GM12878 (cell line): ENCODE data around the gene IRS1. TPM values are rescaled to one million over a fixed set of nuclear protein-coding genes. Genes with fewer than 3 reads are reported as not detected.

Experiments
- ATAC-seq: fragments of 200-7000 bp; cut with Tn5 transposase; 3 replicates; pipeline ENCODE4 v1.9.1; 2020; ENCODE audit warnings: mild to moderate bottlenecking, moderate library complexity
- BruUV-seq: library from RNA; stranded (reverse); fragments of 400-500 nt; replicated peaks from 2 replicates; lab custom pipeline; 2021; lab: Mats Ljungman, UMichigan
- CTCF ChIA-PET: fragments of 300-600 bp; sonication (Branson Sonifier 250); formaldehyde crosslinking; extraction: SDS; loops from one replicate; lab custom pipeline; 2021; ENCODE audit warnings: inconsistent platforms; lab: Yijun Ruan, JAX
- POLR2A ChIA-PET: fragments of 350-600 bp; formaldehyde crosslinking; extraction: SDS; loops from one replicate; lab custom pipeline; 2021; ENCODE audit warnings: inconsistent platforms; lab: Charles Lee
- RAD21 ChIA-PET: fragments of 300-600 bp; sonication (Branson Sonifier 250); formaldehyde crosslinking; loops from one replicate; lab custom pipeline; 2023; ENCODE audit warnings: antibody characterized with exemption; ENCODE audit not compliant: unreplicated experiment; lab: Charles Lee
- SMC1A ChIA-PET: fragments of 300-600 bp; sonication (Branson Sonifier 250); formaldehyde crosslinking; loops from one replicate; lab custom pipeline; 2023; ENCODE audit not compliant: unreplicated experiment, uncharacterized antibody; lab: Charles Lee
- DNase-seq: peaks from one replicate; pipeline ENCODE4 v3.0.0-alpha.2; 2011; ENCODE audit warnings: low read depth, low spot score
- FAIRE-seq: peaks from 3 replicates; lab custom pipeline; 2011; peaks lifted over from hg19 to GRCh38; lab: Jason Lieb, UNC
- H2AFZ ChIP-seq: 2 replicates; pipeline ENCODE4 v1.6.0; 2011; ENCODE audit warnings: low read depth, low read length, control low read depth; ENCODE audit not compliant: control insufficient read depth
- H3K27ac ChIP-seq: 2 replicates; pipeline ENCODE4 v1.5.1; 2011; ENCODE audit warnings: control low read depth; ENCODE audit not compliant: control insufficient read depth, insufficient read depth
- H3K27me3 ChIP-seq, 2 experiments: replicated peaks in 1 of 2; 2 replicates each; pipeline versions ENCODE4 v1.6.0 to v1.6.1; 2011; ENCODE audit warnings: low read length in 1 of 2; ENCODE audit not compliant: control insufficient read depth in 2 of 2, insufficient read depth in 2 of 2
- H3K36me3 ChIP-seq, 2 experiments: 2 replicates each; pipeline ENCODE4 v1.5.1; 2011; ENCODE audit warnings: low read length in 1 of 2; ENCODE audit not compliant: control insufficient read depth in 2 of 2, insufficient read depth in 2 of 2
- H3K4me1 ChIP-seq: 2 replicates; pipeline ENCODE4 v1.6.1; 2011; ENCODE audit warnings: mild to moderate bottlenecking, low read length, moderate library complexity, mixed read lengths; ENCODE audit not compliant: control insufficient read depth, insufficient read depth
- H3K4me2 ChIP-seq: 2 replicates; pipeline ENCODE4 v1.6.0; 2011; ENCODE audit warnings: control low read depth; ENCODE audit not compliant: control insufficient read depth, insufficient read depth
- H3K4me3 ChIP-seq: fragments of 200-600 bp; sonication (generic); 2 replicates; pipeline ENCODE4 v1.5.1; 2016
- H3K79me2 ChIP-seq: 2 replicates; pipeline ENCODE4 v1.6.0; 2011; ENCODE audit warnings: low read length; ENCODE audit not compliant: control insufficient read depth, insufficient read depth
- H3K9ac ChIP-seq: 2 replicates; pipeline ENCODE4 v1.8.0; 2011; ENCODE audit warnings: low read length, control low read depth, mixed read lengths; ENCODE audit not compliant: control insufficient read depth, insufficient read depth
- H3K9me3 ChIP-seq: replicated peaks from 3 replicates; pipeline ENCODE4 v1.5.1; 2011; ENCODE audit warnings: mild to moderate bottlenecking, low read length; ENCODE audit not compliant: control insufficient read depth, insufficient read depth
- H4K20me1 ChIP-seq: 2 replicates; pipeline ENCODE4 v1.6.0; 2011; ENCODE audit not compliant: control insufficient read depth, insufficient read depth
- ASH2L ChIP-seq: fragments of 300-600, 200-600 bp; sonication (generic); IDR thresholded peaks from 2 replicates; pipeline ENCODE4 v1.6.1; 2017; ENCODE audit warnings: low read depth, mild to moderate bottlenecking, borderline replicate concordance
- CHD2 ChIP-seq: IDR thresholded peaks from 2 replicates; pipeline ENCODE4 v1.6.1; 2011; ENCODE audit warnings: low read depth, low read length, improper control_type of control experiment, borderline replicate concordance
- GABPA ChIP-seq: IDR thresholded peaks from 2 replicates; pipeline ENCODE4 v1.6.1; 2014; ENCODE audit warnings: antibody characterized with exemption, low read depth, mild to moderate bottlenecking, inconsistent platforms
- GATAD2B ChIP-seq: fragments of 450-650 bp; conservative IDR thresholded peaks from 2 replicates; pipeline ENCODE4 v1.6.1; 2017; ENCODE audit warnings: low read depth, mild to moderate bottlenecking, moderate library complexity
- NR2C1 ChIP-seq: fragments of 450-650 bp; IDR thresholded peaks from 2 replicates; pipeline ENCODE4 v1.6.1; 2017; ENCODE audit warnings: antibody characterized with exemption, mild to moderate bottlenecking, moderate library complexity
- PBX3 ChIP-seq: IDR thresholded peaks from 2 replicates; pipeline ENCODE4 v1.6.1; 2011; ENCODE audit warnings: mild to moderate bottlenecking, low read depth, low read length, moderate library complexity; ENCODE audit not compliant: insufficient replicate concordance
- POLR2AphosphoS5 ChIP-seq: IDR thresholded peaks from 2 replicates; pipeline ENCODE4 v1.6.1; 2011; ENCODE audit warnings: mild to moderate bottlenecking, low read length, inconsistent platforms
- RAD21 ChIP-seq: IDR thresholded peaks from 2 replicates; pipeline ENCODE4 v1.6.1; 2011; ENCODE audit warnings: mild to moderate bottlenecking, low read depth, low read length, moderate library complexity; ENCODE audit not compliant: insufficient read depth
- RAD51 ChIP-seq: fragments of 450-650 bp; IDR thresholded peaks from 2 replicates; pipeline ENCODE4 v1.6.1; 2016; ENCODE audit warnings: moderate library complexity, mild to moderate bottlenecking, inconsistent platforms
- RFX5 ChIP-seq: IDR thresholded peaks from 2 replicates; pipeline ENCODE4 v1.6.1; 2011; ENCODE audit warnings: low read depth, low read length, improper control_type of control experiment
- SIN3A ChIP-seq: IDR thresholded peaks from 2 replicates; pipeline ENCODE4 v1.6.1; 2012; ENCODE audit warnings: low read depth, low read length, improper control_type of control experiment
- WGBS: methylation state at CpG from one replicate; pipeline ENCODE4 v1.1.6; 2016; ENCODE audit warnings: low lambda C conversion rate; ENCODE audit not compliant: insufficient replicate concordance, insufficient coverage; ENCODE audit errors: missing lambda C conversion rate; 5-methylcytosine and 5-hydroxymethylcytosine counted together
- in situ Hi-C: fragments of 300-500 bp; cut with MboI; formaldehyde crosslinking; loops from 9 replicates; pipeline ENCODE4 v1.14.3; 2018; ENCODE audit warnings: mixed read lengths
- intact Hi-C: fragments of 100-400 bp; cut with micrococcal nuclease; formaldehyde crosslinking; loops from one replicate; pipeline ENCODE4 v1.14.2; 2022; ENCODE audit not compliant: unreplicated experiment
- polyA plus RNA-seq, 11 experiments: library from polyadenylated mRNA; depleted of rRNA in 4 of 11; unstranded in 6 of 11; stranded (reverse) in 5 of 11; fragments of >200 nt; fragmentation: Nextera tagmentation in 4 of 11; fragmentation: Illumina TruSeq in 1 of 11; extraction: Ambion mirVana in 4 of 11; extraction: Trizol in 1 of 11; gene quantifications; 1 replicate in 1 of 11; 2 replicates in 10 of 11; pipeline versions ENCODE4 v1.2.1 to v1.2.3, GENCODE V29; 2011 to 2016; ENCODE audit warnings: inconsistent platforms in 2 of 11, missing spikeins in 2 of 11, low read depth in 1 of 11
- total RNA-seq, 4 experiments: library from RNA; depleted of rRNA in 3 of 4; stranded (reverse); fragments of >200 nt in 3 of 4; fragmentation: Illumina TruSeq in 1 of 4; extraction: Trizol in 1 of 4; gene quantifications; 2 replicates each; pipeline versions ENCODE4 v1.2.1 to v1.2.3, GENCODE V29; 2013 to 2021
- TF ChIP-seq, protein P1 (sequence below): IDR thresholded peaks from 2 replicates; pipeline ENCODE4 v1.6.1; 2012; ENCODE audit warnings: improper control_type of control experiment, low read depth, low read length; ENCODE audit not compliant: insufficient replicate concordance

Gene IRS1
- total and polyA plus RNA-seq, 10 of the 15 experiments (the other 5 are each of a cell fraction or from before 2014, with no cell fraction given) = 0.03 to 1.7 (median 0.34) TPM

GRCh38 chr2:226847511-226847910 lies 47.9 kb upstream of the IRS1 start (continued):
- TF ChIP-seq, protein P1, sequence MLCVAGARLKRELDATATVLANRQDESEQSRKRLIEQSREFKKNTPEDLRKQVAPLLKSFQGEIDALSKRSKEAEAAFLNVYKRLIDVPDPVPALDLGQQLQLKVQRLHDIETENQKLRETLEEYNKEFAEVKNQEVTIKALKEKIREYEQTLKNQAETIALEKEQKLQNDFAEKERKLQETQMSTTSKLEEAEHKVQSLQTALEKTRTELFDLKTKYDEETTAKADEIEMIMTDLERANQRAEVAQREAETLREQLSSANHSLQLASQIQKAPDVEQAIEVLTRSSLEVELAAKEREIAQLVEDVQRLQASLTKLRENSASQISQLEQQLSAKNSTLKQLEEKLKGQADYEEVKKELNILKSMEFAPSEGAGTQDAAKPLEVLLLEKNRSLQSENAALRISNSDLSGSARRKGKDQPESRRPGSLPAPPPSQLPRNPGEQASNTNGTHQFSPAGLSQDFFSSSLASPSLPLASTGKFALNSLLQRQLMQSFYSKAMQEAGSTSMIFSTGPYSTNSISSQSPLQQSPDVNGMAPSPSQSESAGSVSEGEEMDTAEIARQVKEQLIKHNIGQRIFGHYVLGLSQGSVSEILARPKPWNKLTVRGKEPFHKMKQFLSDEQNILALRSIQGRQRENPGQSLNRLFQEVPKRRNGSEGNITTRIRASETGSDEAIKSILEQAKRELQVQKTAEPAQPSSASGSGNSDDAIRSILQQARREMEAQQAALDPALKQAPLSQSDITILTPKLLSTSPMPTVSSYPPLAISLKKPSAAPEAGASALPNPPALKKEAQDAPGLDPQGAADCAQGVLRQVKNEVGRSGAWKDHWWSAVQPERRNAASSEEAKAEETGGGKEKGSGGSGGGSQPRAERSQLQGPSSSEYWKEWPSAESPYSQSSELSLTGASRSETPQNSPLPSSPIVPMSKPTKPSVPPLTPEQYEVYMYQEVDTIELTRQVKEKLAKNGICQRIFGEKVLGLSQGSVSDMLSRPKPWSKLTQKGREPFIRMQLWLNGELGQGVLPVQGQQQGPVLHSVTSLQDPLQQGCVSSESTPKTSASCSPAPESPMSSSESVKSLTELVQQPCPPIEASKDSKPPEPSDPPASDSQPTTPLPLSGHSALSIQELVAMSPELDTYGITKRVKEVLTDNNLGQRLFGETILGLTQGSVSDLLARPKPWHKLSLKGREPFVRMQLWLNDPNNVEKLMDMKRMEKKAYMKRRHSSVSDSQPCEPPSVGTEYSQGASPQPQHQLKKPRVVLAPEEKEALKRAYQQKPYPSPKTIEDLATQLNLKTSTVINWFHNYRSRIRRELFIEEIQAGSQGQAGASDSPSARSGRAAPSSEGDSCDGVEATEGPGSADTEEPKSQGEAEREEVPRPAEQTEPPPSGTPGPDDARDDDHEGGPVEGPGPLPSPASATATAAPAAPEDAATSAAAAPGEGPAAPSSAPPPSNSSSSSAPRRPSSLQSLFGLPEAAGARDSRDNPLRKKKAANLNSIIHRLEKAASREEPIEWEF = no peak
- TF ChIP-seq SIN3A (no peak), RFX5 (no peak)
- TF ChIP-seq, all 136 proteins: peak for 0

GRCh38 chr2:226847090-226847489 lies 47.5 kb upstream of the IRS1 start:
- DNase-seq (no peak), FAIRE-seq (no peak), ATAC-seq (no peak)
- ChIA-PET RAD21 (interaction anchor here (0.9 kb wide), 1 partner anchor 12 kb away, joined by 3 read pairs; no protein-coding TSS in a partner anchor), CTCF (interaction anchor here (0.8 to 2.1 kb wide), 5 partner anchors 8 to 44 kb away, joined by 3 to 6 read pairs (median 4); no protein-coding TSS in a partner anchor), SMC1A (interaction anchor here (0.9 to 2.4 kb wide), 7 partner anchors 8 to 58 kb away, joined by 3 to 18 read pairs (median 5); partner anchors contain the start of gene RHBDD1), POLR2A (interaction anchor here (1.3 to 4.0 kb wide), 3 partner anchors 12 to 15 kb away, joined by 4 to 19 read pairs (median 9); partner anchors contain the start of gene RHBDD1)
- Histone ChIP-seq H3K9ac (no peak overlapping the region), H3K9me3 (no peaks in the 10 kb centered on the region; the same call in 2 of the 3 replicates), H3K79me2 (peaks cover 24% of the 10 kb centered on the region), H4K20me1 (no peaks in the 10 kb centered on the region), H2AFZ (no peak overlapping the region), H3K4me2 (no peak overlapping the region), H3K27ac (no peak overlapping the region), H3K4me1 (peaks cover 18% of the 10 kb centered on the region), H3K36me3 (0 out of 4 replicates have a peak, but pooled peaks cover 0 to 3% of the 10 kb centered on the region in 2 experiments), H3K4me3 (no peak overlapping the region), H3K27me3 (no peaks in the 10 kb centered on the region)
- intact Hi-C loops = no loop called here
- in situ Hi-C loops = loop anchor here (25.0 kb wide), 1 partner anchor 940 kb away; no protein-coding TSS in a partner anchor
- BruUV-seq = no TSS peak
- WGBS = 37% methylated on average over 1 of the region's 1 CpG
- TF ChIP-seq ASH2L (no peak), CHD2 (no peak), GATAD2B (no peak), RAD21 (no peak), RAD51 (no peak), GABPA (no peak), NR2C1 (no peak), PBX3 (no peak), RFX5 (no peak), POLR2AphosphoS5 (no peak)
